Activated CD8-positive, alpha-beta memory T cell treated with anti-CD3 and anti-CD28 coated beads, Interleukin-2, amount 50 U/mL, for 48 hours (primary cell): ENCODE data around the gene HOXC13.

Experiments
- DNase-seq: peaks from one replicate; pipeline ENCODE4 v3.0.0-alpha.2; 2020

The HOXC13 gene

DNA sequence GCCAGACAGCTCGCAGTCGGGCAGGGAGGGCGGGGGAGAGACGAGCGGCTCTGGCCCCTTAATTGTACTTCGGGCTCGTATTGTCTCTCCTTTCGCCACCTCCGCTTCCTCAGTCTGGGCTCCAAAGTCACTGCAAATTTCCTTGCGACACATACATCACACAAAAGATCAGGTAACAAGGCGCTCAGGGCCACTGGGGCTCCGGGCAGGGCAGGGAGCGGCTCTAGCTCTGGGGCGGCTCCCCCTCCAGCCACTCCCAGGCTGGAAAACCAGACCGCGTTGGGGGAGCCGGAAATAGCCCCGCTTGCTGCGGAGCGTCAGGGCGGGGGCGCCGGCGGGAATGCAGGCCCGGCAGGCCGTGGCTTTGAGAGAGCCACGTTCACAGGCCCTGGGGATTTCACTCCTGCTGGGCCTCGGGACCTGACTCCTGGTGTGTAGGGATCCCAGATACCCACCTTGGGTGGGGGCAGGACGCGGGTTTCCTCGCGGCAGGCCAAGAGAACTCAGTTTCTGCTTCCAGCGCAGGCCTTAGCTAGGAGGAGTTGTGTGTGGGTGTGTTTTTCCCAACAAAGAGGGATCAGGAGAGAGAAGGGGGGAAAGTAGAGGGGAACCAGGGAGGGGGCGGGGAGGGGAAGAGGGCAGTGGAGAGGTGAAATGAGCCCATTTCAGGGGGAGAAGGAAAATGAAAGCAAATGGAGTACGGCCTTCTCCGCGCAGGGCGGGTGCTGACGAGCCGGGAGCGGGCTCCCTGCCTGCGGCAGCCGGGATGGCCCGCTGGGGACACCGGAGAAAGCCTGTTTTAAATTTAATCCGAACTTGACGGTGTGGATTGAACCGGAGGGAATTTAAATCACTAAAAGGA, 57.0 kb downstream of the HOXC13 start:
- DNase-seq, result no peak
